ENCODE results near the gene NSUN7.

DNA sequence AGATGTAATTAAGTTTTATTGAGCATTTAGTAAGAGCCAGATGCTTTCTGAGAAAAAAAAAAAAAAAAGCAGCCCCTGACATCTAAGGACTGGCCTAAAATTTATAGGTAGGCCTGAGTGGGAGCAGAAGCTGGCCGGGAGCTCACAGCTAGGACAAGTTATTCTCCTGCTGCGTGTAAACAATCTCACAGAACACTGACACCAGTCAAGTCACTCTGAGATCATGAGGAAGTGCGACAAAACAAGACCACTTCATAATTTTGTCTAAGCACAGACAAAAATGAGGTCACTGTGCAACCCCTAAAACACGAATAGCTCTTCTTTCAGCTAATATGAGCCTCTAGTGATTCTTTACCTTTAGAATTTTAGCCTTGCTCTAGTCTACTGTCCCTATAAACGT is 15.3 kb upstream of the NSUN7 start:
- TF ChIP-seq, protein P1, sequence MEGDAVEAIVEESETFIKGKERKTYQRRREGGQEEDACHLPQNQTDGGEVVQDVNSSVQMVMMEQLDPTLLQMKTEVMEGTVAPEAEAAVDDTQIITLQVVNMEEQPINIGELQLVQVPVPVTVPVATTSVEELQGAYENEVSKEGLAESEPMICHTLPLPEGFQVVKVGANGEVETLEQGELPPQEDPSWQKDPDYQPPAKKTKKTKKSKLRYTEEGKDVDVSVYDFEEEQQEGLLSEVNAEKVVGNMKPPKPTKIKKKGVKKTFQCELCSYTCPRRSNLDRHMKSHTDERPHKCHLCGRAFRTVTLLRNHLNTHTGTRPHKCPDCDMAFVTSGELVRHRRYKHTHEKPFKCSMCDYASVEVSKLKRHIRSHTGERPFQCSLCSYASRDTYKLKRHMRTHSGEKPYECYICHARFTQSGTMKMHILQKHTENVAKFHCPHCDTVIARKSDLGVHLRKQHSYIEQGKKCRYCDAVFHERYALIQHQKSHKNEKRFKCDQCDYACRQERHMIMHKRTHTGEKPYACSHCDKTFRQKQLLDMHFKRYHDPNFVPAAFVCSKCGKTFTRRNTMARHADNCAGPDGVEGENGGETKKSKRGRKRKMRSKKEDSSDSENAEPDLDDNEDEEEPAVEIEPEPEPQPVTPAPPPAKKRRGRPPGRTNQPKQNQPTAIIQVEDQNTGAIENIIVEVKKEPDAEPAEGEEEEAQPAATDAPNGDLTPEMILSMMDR (IDR thresholded peaks at IDR 0.05) = no peak
- no peak for TF ChIP-seq POLR2A (IDR thresholded peaks at IDR 0.05)
- no peak for TF ChIP-seq POLR2AphosphoS5 (IDR thresholded peaks at IDR 0.05)

Measured in gastroesophageal sphincter (tissue), 3 donors.